A673 (cell line): Measurements from ENCODE around the gene WT1.

Experiments used
- CTCF ChIP-seq: fragments of 300-800, 200-600 bp; sonication (generic); conservative IDR thresholded peaks from 2 replicates; pipeline ENCODE4 v1.5.1; 2017; ENCODE audit warnings: low read depth, mild to moderate bottlenecking, antibody characterized with exemption, low read length, moderate library complexity, mixed read lengths
- EZH2 ChIP-seq: fragments of 200-600 bp; sonication (generic); IDR thresholded peaks from 2 replicates; pipeline ENCODE4 v1.6.1; 2017; ENCODE audit warnings: borderline replicate concordance, low read depth, mild to moderate bottlenecking, mixed read lengths, antibody characterized with exemption, low read length; ENCODE audit not compliant: poor library complexity, severe bottlenecking

DNA sequence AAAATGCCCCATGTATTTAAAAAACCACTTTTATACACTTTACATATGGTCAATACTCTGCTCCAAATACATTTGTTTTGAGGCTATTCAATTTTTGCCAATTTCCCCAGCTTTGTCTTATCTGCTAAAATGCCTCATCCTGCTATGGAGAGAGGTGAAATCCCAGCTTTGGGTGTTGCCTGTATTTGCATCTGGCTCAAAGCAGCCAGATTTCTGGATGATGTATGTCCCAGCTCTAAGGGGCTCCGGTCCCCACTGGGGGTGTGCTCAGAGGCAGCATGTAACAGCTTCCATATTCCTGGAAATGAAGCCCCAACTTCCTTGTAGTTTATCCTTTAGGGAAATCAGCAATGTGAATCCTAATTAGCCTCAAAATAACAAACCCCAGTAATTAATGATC lies 59.5 kb downstream of the WT1 start:
- TF ChIP-seq CTCF (no peak), EZH2 (no peak)
